MCF 10A (cell line): ENCODE results near the gene HOXB6. TPM values are rescaled to one million over a fixed set of nuclear protein-coding genes. Genes with fewer than 3 reads are reported as not detected.

Source experiments
- BruUV-seq: library from RNA; stranded (reverse); fragments of 400-500 nt; replicated peaks from 2 replicates; lab custom pipeline; 2021; lab: Mats Ljungman, UMichigan
- CTCF ChIA-PET: fragments of 300-600 bp; sonication (Branson Sonifier 250); formaldehyde crosslinking; extraction: SDS; loops from one replicate; lab custom pipeline; 2021; ENCODE audit warnings: antibody characterized with exemption, inconsistent platforms; lab: Yijun Ruan, JAX
- POLR2A ChIA-PET: fragments of 300-600, 350-650 bp; sonication (Branson Sonifier 250); formaldehyde crosslinking; extraction: SDS; loops from one replicate; lab custom pipeline; 2020; ENCODE audit warnings: antibody characterized with exemption, inconsistent platforms; lab: Yijun Ruan, JAX
- DNase-seq: peaks from one replicate; pipeline ENCODE4 v3.0.0-alpha.2; 2018; ENCODE audit not compliant: unreplicated experiment
- H3K27ac Mint-ChIP-seq: one replicate; pipeline ENCODE4 v1.8.0; 2022; ENCODE audit warnings: mild to moderate bottlenecking, low read depth, mixed read lengths; ENCODE audit not compliant: unreplicated experiment
- H3K27me3 Mint-ChIP-seq: one replicate; pipeline ENCODE4 v1.8.0; 2022; ENCODE audit warnings: mixed read lengths; ENCODE audit not compliant: insufficient read depth, unreplicated experiment
- H3K36me3 Mint-ChIP-seq: one replicate; pipeline ENCODE4 v1.8.0; 2022; ENCODE audit warnings: mild to moderate bottlenecking, moderate library complexity, mixed read lengths; ENCODE audit not compliant: insufficient read depth, unreplicated experiment
- H3K4me1 Mint-ChIP-seq: one replicate; pipeline ENCODE4 v1.8.0; 2022; ENCODE audit warnings: mixed read lengths; ENCODE audit not compliant: insufficient read depth, unreplicated experiment
- H3K4me3 Mint-ChIP-seq: one replicate; pipeline ENCODE4 v1.8.0; 2022; ENCODE audit warnings: mild to moderate bottlenecking, moderate library complexity, mixed read lengths; ENCODE audit not compliant: unreplicated experiment
- H3K9me3 Mint-ChIP-seq: one replicate; pipeline ENCODE4 v1.8.0; 2022; ENCODE audit warnings: mixed read lengths; ENCODE audit not compliant: unreplicated experiment
- intact Hi-C: fragments of 100-400 bp; cut with micrococcal nuclease; formaldehyde crosslinking; loops from 2 replicates; pipeline ENCODE4 v1.14.1; 2022
- total RNA-seq: library from RNA; stranded (reverse); gene quantifications from 2 replicates; pipeline ENCODE4 v1.2.3, GENCODE V29; 2022
- TF ChIP-seq, protein P1 (sequence below): fragments of 200-600 bp; IDR thresholded peaks from one replicate; pipeline ENCODE4 v1.8.0; 2022; ENCODE audit warnings: antibody characterized with exemption, mild to moderate bottlenecking; ENCODE audit not compliant: unreplicated experiment

Gene HOXB6
- total RNA-seq, 1 experiment from 2014 or later = not detected

DNA sequence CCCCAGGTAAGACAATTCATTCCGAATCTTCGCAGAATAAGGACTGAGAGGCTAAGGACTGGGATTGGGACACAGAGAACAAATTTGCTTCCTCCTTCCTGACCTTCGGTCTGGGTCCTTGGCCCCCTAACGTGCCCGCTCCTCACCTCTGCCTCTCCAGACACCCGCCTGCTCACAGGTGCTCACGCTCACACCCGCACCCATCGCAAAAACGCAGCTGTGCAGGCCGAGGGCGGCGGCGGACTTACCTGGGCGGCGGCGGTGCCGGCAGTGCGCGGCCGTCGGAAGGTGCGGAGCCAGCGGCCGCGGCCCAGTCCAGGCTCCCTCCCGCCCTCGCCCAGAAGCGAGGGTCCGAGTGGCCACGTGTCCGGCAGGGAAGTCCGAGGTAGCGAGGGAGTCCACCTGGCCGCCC lies 28.5 kb upstream of the HOXB6 start:
- intact Hi-C loops = no loop called here
- H3K27ac Mint-ChIP-seq = no peak overlapping the region
- H3K36me3 Mint-ChIP-seq = no peaks in the 10 kb centered on the region
- ChIA-PET POLR2A (no interaction called here), CTCF (interaction anchor here (0.8 kb wide), 1 partner anchor 370 kb away, joined by 3 read pairs; no protein-coding TSS in a partner anchor)
- peaks cover 6% of the 10 kb centered on the region for H3K4me1 Mint-ChIP-seq
- DNase-seq = no peak
- H3K4me3 Mint-ChIP-seq = no peak overlapping the region
- TF ChIP-seq, protein P1, sequence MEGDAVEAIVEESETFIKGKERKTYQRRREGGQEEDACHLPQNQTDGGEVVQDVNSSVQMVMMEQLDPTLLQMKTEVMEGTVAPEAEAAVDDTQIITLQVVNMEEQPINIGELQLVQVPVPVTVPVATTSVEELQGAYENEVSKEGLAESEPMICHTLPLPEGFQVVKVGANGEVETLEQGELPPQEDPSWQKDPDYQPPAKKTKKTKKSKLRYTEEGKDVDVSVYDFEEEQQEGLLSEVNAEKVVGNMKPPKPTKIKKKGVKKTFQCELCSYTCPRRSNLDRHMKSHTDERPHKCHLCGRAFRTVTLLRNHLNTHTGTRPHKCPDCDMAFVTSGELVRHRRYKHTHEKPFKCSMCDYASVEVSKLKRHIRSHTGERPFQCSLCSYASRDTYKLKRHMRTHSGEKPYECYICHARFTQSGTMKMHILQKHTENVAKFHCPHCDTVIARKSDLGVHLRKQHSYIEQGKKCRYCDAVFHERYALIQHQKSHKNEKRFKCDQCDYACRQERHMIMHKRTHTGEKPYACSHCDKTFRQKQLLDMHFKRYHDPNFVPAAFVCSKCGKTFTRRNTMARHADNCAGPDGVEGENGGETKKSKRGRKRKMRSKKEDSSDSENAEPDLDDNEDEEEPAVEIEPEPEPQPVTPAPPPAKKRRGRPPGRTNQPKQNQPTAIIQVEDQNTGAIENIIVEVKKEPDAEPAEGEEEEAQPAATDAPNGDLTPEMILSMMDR = no peak
- H3K9me3 Mint-ChIP-seq = no peaks in the 10 kb centered on the region
- peaks cover 92% of the 10 kb centered on the region for H3K27me3 Mint-ChIP-seq
- BruUV-seq = no TSS peak

DNA sequence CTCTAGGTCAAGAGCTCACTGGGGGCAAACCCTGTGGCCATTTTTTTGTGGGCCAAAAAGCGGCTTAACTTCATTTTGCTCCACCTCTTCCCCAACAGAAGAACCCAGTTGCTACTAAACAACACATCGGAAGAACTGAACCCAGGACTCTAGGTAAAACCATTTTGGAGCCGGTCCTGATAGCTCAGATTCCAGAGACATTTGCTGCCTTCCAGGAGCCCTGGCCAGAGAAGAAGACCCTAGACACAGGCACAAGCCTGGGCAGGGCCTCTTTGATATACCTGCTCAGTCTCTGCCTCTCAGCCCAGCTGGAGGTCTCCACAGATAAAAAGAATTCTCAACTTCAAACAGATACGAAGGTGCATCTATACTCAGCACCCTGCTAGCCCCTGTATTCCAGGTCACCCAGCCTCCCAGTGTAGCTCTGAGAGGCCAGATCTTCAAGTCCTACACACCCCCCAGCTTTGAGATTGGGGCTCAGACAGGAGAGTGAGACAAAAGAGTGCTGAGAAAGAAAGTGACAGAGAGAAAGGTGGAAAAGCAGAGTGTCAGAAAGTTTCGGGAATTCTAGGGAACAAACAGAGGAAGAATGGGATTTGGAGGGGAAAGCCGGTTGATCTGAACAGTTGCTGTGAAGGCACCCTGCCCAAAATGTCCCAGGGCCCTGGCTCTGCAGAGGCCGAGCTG lies 27.9 kb upstream of the HOXB6 start:
- no peaks in the 10 kb centered on the region for H3K9me3 Mint-ChIP-seq
- ChIA-PET CTCF (interaction anchor here (0.5 to 1.5 kb wide), 6 partner anchors 14 to 369 kb away, joined by 3 to 7 read pairs (median 4); no protein-coding TSS in a partner anchor), POLR2A (no interaction called here)
- H3K4me3 Mint-ChIP-seq = no peak overlapping the region
- TF ChIP-seq, protein P1 = no peak
- no peak overlapping the region for H3K27ac Mint-ChIP-seq
- H3K27me3 Mint-ChIP-seq = peaks cover 92% of the 10 kb centered on the region
- no peaks in the 10 kb centered on the region for H3K36me3 Mint-ChIP-seq
- DNase-seq = no peak
- no TSS peak for BruUV-seq
- intact Hi-C loops = no loop called here
- H3K4me1 Mint-ChIP-seq = peaks cover under 1% of the 10 kb centered on the region

DNA sequence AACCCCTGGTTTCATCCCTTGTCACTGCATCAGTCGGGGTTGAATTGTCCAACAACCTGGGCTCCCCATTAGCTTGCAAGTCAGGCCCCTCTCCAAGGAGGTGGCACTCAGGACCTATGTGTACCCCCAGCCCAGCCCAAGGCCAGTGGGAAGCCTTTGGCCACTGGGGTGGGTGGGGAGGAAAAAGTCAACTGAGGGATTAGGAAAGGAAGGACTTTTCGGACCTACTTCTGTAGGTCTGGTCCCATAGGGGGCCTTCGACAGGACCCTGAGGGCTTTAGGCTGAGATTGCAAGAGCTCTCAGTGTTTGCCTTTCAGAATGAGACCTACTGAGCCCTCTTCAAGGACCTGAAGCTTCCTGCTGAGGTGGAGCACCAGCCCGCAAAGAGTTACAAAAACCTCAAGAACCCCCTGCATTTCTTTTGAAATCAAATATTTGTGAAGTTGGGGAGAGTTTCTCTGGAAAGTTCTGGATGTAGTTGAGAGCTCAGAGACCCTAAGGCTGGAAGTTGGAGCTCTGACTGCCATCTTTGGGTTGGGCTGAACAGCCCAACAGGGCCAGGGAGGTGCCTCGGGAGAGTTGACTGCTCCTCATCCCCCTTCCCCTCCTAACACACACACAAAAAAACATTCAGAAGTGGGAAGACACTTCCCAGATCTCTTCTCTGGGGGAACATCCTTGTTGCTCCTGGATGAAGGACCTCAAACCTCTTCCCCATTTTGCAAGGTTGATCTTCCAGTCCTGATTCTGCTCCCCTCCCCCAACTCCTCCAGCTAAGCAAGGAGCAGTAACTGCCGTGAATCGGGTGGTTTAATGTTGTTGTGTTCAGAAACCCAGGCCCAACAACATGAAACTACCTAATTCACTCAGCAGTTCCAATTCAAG lies 27.1 kb upstream of the HOXB6 start:
- no peak for DNase-seq
- TF ChIP-seq, protein P1 = no peak
- Mint-ChIP-seq H3K36me3 (no peaks in the 10 kb centered on the region), H3K4me3 (no peak overlapping the region), H3K27me3 (peaks cover 92% of the 10 kb centered on the region), H3K27ac (no peak overlapping the region), H3K9me3 (no peaks in the 10 kb centered on the region), H3K4me1 (no peaks in the 10 kb centered on the region)
- POLR2A ChIA-PET = no interaction called here
- intact Hi-C loops = no loop called here
- CTCF ChIA-PET = interaction anchor here (0.5 to 1.5 kb wide), 7 partner anchors 13 to 551 kb away, joined by 3 to 7 read pairs (median 4); no protein-coding TSS in a partner anchor
- no TSS peak for BruUV-seq
